Body of pancreas (tissue), 4 donors: Measurements from ENCODE around the gene CCNY. TPM values are rescaled to one million over a fixed set of nuclear protein-coding genes. Genes with fewer than 3 reads are reported as not detected.
A peak's percentile ranks its signal among the peaks of the same experiment; 100 is the strongest.

Experiments
- ATAC-seq: fragments of 150-250 bp; one replicate; pipeline ENCODE4 v1.9.1; 2016
- DNase-seq, 4 donors: peaks; one replicate each; pipeline ENCODE4 v3.0.0-alpha.2; 2019
- H3K27ac ChIP-seq, 4 donors: fragments of 200-600 bp; sonication (generic); 1 replicate in 3 of 4; 2 replicates in 1 of 4; pipeline versions ENCODE4 v1.5.1 to v1.6.1; 2016 to 2019; ENCODE audit warnings: mild to moderate bottlenecking in 1 of 4, mixed read lengths in 1 of 4, moderate library complexity in 1 of 4
- H3K27me3 ChIP-seq, 2 donors: fragments of 200-600 bp; sonication (generic); one replicate each; pipeline ENCODE4 v1.6.0; 2016; ENCODE audit warnings: mild to moderate bottlenecking in 1 of 2
- H3K36me3 ChIP-seq, 2 donors: fragments of 200-600 bp; sonication (generic); replicated peaks in 1 of 2; 2 replicates each; pipeline ENCODE4 v1.5.1; 2016; ENCODE audit warnings: low read depth in 2 of 2; ENCODE audit not compliant: insufficient read depth in 1 of 2
- H3K4me1 ChIP-seq: fragments of 200-600 bp; sonication (generic); one replicate; pipeline ENCODE4 v1.6.0; 2016
- H3K4me3 ChIP-seq, 2 donors: fragments of 200-600 bp; sonication (generic); 1 replicate in 1 of 2; 2 replicates in 1 of 2; pipeline ENCODE4 v1.5.1; 2016 to 2019
- H3K9me3 ChIP-seq, 3 donors: fragments of 200-600 bp; sonication (generic); 1 replicate in 2 of 3; 2 replicates in 1 of 3; pipeline ENCODE4 v1.5.1; 2016
- CTCF ChIP-seq, 7 experiments: fragments of 450-650 bp in 4 of 7; fragments of 200-600 bp in 3 of 7; sonication (generic) in 3 of 7; IDR thresholded peaks; one replicate each; pipeline ENCODE4 v1.5.1; 2016 to 2019; ENCODE audit warnings: antibody characterized with exemption in 7 of 7
- POLR2A ChIP-seq, 3 donors: fragments of 450-650 bp; IDR thresholded peaks; one replicate each; pipeline ENCODE4 v1.6.1; 2016; ENCODE audit warnings: antibody characterized with exemption in 3 of 3, mild to moderate bottlenecking in 2 of 3
- WGBS, 2 donors: methylation state at CpG; one replicate each; pipeline ENCODE4 v1.1.5; 2017; 5-methylcytosine and 5-hydroxymethylcytosine counted together
- intact Hi-C: fragments of 100-400 bp; cut with DNase I; formaldehyde crosslinking; loops from one replicate; pipeline ENCODE4 v1.15.1; 2023
- total RNA-seq, 2 donors: library from RNA; depleted of rRNA; stranded (reverse); fragments of >200 nt; gene quantifications; one replicate each; pipeline ENCODE4 v1.1.0, GENCODE V29; 2016

CCNY gene
- total RNA-seq, 2 donors from 2014 or later, result 9.6 to 18.9 TPM

GRCh38 chr10:35460852-35461460 is 124.6 kb downstream of the CCNY start:
- no peak for ATAC-seq
- intact Hi-C loops, result loop anchor here (10.0 kb wide), 1 partner anchor 116 kb away; no protein-coding TSS in a partner anchor

GRCh38 chr10:35462491-35462934 is 126.2 kb downstream of the CCNY start:
- intact Hi-C loops, result loop anchor here (10.0 kb wide), 1 partner anchor 118 kb away; no protein-coding TSS in a partner anchor
- Histone ChIP-seq H3K9me3 (no peaks in the 10 kb centered on the region), H3K36me3 (no peaks in the 10 kb centered on the region), H3K27ac (no peak overlapping the region), H3K4me3 (no peak overlapping the region), H3K27me3 (no peaks in the 10 kb centered on the region), H3K4me1 (peaks cover 49% of the 10 kb centered on the region)
- DNase-seq (peak in 1 of 4 donors; percentile 27), ATAC-seq (no peak)
- 44 to 59% methylated on average over 3 to 5 of the region's 5 CpGs for WGBS, 2 donors
- TF ChIP-seq CTCF (IDR thresholded peaks at IDR 0.05) (no peak), POLR2A (IDR thresholded peaks at IDR 0.05) (no peak)

More at GRCh38 chr10:35460852-35461460, 124.6 kb downstream of the CCNY start:
- Histone ChIP-seq H3K9me3 (no peaks in the 10 kb centered on the region), H3K4me1 (peaks cover 53% of the 10 kb centered on the region), H3K27me3 (no peaks in the 10 kb centered on the region), H3K27ac (no peak overlapping the region), H3K4me3 (no peak overlapping the region), H3K36me3 (no peaks in the 10 kb centered on the region)
- WGBS, 2 donors, result 81 to 95% methylated on average over 2 of the region's 2 CpGs
- DNase-seq, result no peak
- TF ChIP-seq CTCF (IDR thresholded peaks at IDR 0.05) (no peak), POLR2A (IDR thresholded peaks at IDR 0.05) (no peak)

GRCh38 chr10:35463105-35463867 is 127.0 kb downstream of the CCNY start:
- WGBS, 2 donors, result 52 to 56% methylated on average over 3 of the region's 3 CpGs
- Histone ChIP-seq H3K27me3 (no peaks in the 10 kb centered on the region), H3K4me1 (peaks cover 49% of the 10 kb centered on the region), H3K27ac (peak overlapping the region in 1 of 4 donors; percentile 21), H3K4me3 (no peak overlapping the region), H3K36me3 (no peaks in the 10 kb centered on the region), H3K9me3 (no peaks in the 10 kb centered on the region)
- ATAC-seq (peak; percentile 33), DNase-seq (no peak)
- intact Hi-C loops, result loop anchor here (10.0 kb wide), 1 partner anchor 118 kb away; no protein-coding TSS in a partner anchor
- TF ChIP-seq CTCF (IDR thresholded peaks at IDR 0.05) (no peak), POLR2A (IDR thresholded peaks at IDR 0.05) (no peak)

- H3K36me3 ChIP-seq, result no peaks in the 10 kb centered on the region
- no peak for ATAC-seq
- H3K27ac ChIP-seq, result peak overlapping the region in 1 of 4 donors; percentile 21
- no peak for DNase-seq
- H3K9me3 ChIP-seq, result no peaks in the 10 kb centered on the region
- 81 to 88% methylated on average over 3 of the region's 3 CpGs for WGBS, 2 donors
- no peaks in the 10 kb centered on the region for H3K27me3 ChIP-seq
- no peak overlapping the region for H3K4me3 ChIP-seq
- peaks cover 49% of the 10 kb centered on the region for H3K4me1 ChIP-seq
- TF ChIP-seq POLR2A (IDR thresholded peaks at IDR 0.05), result no peak
- no peak for TF ChIP-seq CTCF (IDR thresholded peaks at IDR 0.05)
- intact Hi-C loops, result loop anchor here (10.0 kb wide), 1 partner anchor 119 kb away; no protein-coding TSS in a partner anchor
Measured at GRCh38 chr10:35463878-35464277, 127.6 kb downstream of the CCNY start.
